GM12878 (cell line): ENCODE data around the gene PRPF40B. TPM values are rescaled to one million over a fixed set of nuclear protein-coding genes. Genes with fewer than 3 reads are reported as not detected.

Experiments used
- ATAC-seq: fragments of 200-7000 bp; cut with Tn5 transposase; 3 replicates; pipeline ENCODE4 v1.9.1; 2020; ENCODE audit warnings: mild to moderate bottlenecking, moderate library complexity
- BruUV-seq: library from RNA; stranded (reverse); fragments of 400-500 nt; replicated peaks from 2 replicates; lab custom pipeline; 2021; lab: Mats Ljungman, UMichigan
- CTCF ChIA-PET: fragments of 300-600 bp; sonication (Branson Sonifier 250); formaldehyde crosslinking; extraction: SDS; loops from one replicate; lab custom pipeline; 2021; ENCODE audit warnings: inconsistent platforms; lab: Yijun Ruan, JAX
- POLR2A ChIA-PET: fragments of 350-600 bp; formaldehyde crosslinking; extraction: SDS; loops from one replicate; lab custom pipeline; 2021; ENCODE audit warnings: inconsistent platforms; lab: Charles Lee
- RAD21 ChIA-PET: fragments of 300-600 bp; sonication (Branson Sonifier 250); formaldehyde crosslinking; loops from one replicate; lab custom pipeline; 2023; ENCODE audit warnings: antibody characterized with exemption; ENCODE audit not compliant: unreplicated experiment; lab: Charles Lee
- SMC1A ChIA-PET: fragments of 300-600 bp; sonication (Branson Sonifier 250); formaldehyde crosslinking; loops from one replicate; lab custom pipeline; 2023; ENCODE audit not compliant: unreplicated experiment, uncharacterized antibody; lab: Charles Lee
- DNase-seq: peaks from one replicate; pipeline ENCODE4 v3.0.0-alpha.2; 2011; ENCODE audit warnings: low read depth, low spot score
- FAIRE-seq: peaks from 3 replicates; lab custom pipeline; 2011; peaks lifted over from hg19 to GRCh38; lab: Jason Lieb, UNC
- H2AFZ ChIP-seq: 2 replicates; pipeline ENCODE4 v1.6.0; 2011; ENCODE audit warnings: low read depth, low read length, control low read depth; ENCODE audit not compliant: control insufficient read depth
- H3K27ac ChIP-seq: 2 replicates; pipeline ENCODE4 v1.5.1; 2011; ENCODE audit warnings: control low read depth; ENCODE audit not compliant: control insufficient read depth, insufficient read depth
- H3K27me3 ChIP-seq, 2 experiments: replicated peaks in 1 of 2; 2 replicates each; pipeline versions ENCODE4 v1.6.0 to v1.6.1; 2011; ENCODE audit warnings: low read length in 1 of 2; ENCODE audit not compliant: control insufficient read depth in 2 of 2, insufficient read depth in 2 of 2
- H3K36me3 ChIP-seq, 2 experiments: 2 replicates each; pipeline ENCODE4 v1.5.1; 2011; ENCODE audit warnings: low read length in 1 of 2; ENCODE audit not compliant: control insufficient read depth in 2 of 2, insufficient read depth in 2 of 2
- H3K4me1 ChIP-seq: 2 replicates; pipeline ENCODE4 v1.6.1; 2011; ENCODE audit warnings: mild to moderate bottlenecking, low read length, moderate library complexity, mixed read lengths; ENCODE audit not compliant: control insufficient read depth, insufficient read depth
- H3K4me2 ChIP-seq: 2 replicates; pipeline ENCODE4 v1.6.0; 2011; ENCODE audit warnings: control low read depth; ENCODE audit not compliant: control insufficient read depth, insufficient read depth
- H3K4me3 ChIP-seq: fragments of 200-600 bp; sonication (generic); 2 replicates; pipeline ENCODE4 v1.5.1; 2016
- H3K79me2 ChIP-seq: 2 replicates; pipeline ENCODE4 v1.6.0; 2011; ENCODE audit warnings: low read length; ENCODE audit not compliant: control insufficient read depth, insufficient read depth
- H3K9ac ChIP-seq: 2 replicates; pipeline ENCODE4 v1.8.0; 2011; ENCODE audit warnings: low read length, control low read depth, mixed read lengths; ENCODE audit not compliant: control insufficient read depth, insufficient read depth
- H3K9me3 ChIP-seq: replicated peaks from 3 replicates; pipeline ENCODE4 v1.5.1; 2011; ENCODE audit warnings: mild to moderate bottlenecking, low read length; ENCODE audit not compliant: control insufficient read depth, insufficient read depth
- H4K20me1 ChIP-seq: 2 replicates; pipeline ENCODE4 v1.6.0; 2011; ENCODE audit not compliant: control insufficient read depth, insufficient read depth
- CHD2 ChIP-seq: IDR thresholded peaks from 2 replicates; pipeline ENCODE4 v1.6.1; 2011; ENCODE audit warnings: low read depth, low read length, improper control_type of control experiment, borderline replicate concordance
- KLF5 ChIP-seq: fragments of 450-650 bp; IDR thresholded peaks from 2 replicates; pipeline ENCODE4 v1.6.1; 2014; ENCODE audit warnings: mild to moderate bottlenecking; ENCODE audit not compliant: partially characterized antibody
- MTA2 ChIP-seq: fragments of 450-650 bp; IDR thresholded peaks from 2 replicates; pipeline ENCODE4 v1.6.1; 2016; ENCODE audit warnings: low read depth, mild to moderate bottlenecking, moderate library complexity
- TCF3 ChIP-seq: IDR thresholded peaks from 2 replicates; pipeline ENCODE4 v1.6.1; 2012; ENCODE audit warnings: low read depth, mild to moderate bottlenecking, low read length, borderline replicate concordance; ENCODE audit not compliant: insufficient read depth
- WGBS: methylation state at CpG from one replicate; pipeline ENCODE4 v1.1.6; 2016; ENCODE audit warnings: low lambda C conversion rate; ENCODE audit not compliant: insufficient replicate concordance, insufficient coverage; ENCODE audit errors: missing lambda C conversion rate; 5-methylcytosine and 5-hydroxymethylcytosine counted together
- in situ Hi-C: fragments of 300-500 bp; cut with MboI; formaldehyde crosslinking; loops from 9 replicates; pipeline ENCODE4 v1.14.3; 2018; ENCODE audit warnings: mixed read lengths
- intact Hi-C: fragments of 100-400 bp; cut with micrococcal nuclease; formaldehyde crosslinking; loops from one replicate; pipeline ENCODE4 v1.14.2; 2022; ENCODE audit not compliant: unreplicated experiment
- polyA plus RNA-seq, 11 experiments: library from polyadenylated mRNA; depleted of rRNA in 4 of 11; unstranded in 6 of 11; stranded (reverse) in 5 of 11; fragments of >200 nt; fragmentation: Nextera tagmentation in 4 of 11; fragmentation: Illumina TruSeq in 1 of 11; extraction: Ambion mirVana in 4 of 11; extraction: Trizol in 1 of 11; gene quantifications; 1 replicate in 1 of 11; 2 replicates in 10 of 11; pipeline versions ENCODE4 v1.2.1 to v1.2.3, GENCODE V29; 2011 to 2016; ENCODE audit warnings: inconsistent platforms in 2 of 11, missing spikeins in 2 of 11, low read depth in 1 of 11
- total RNA-seq, 4 experiments: library from RNA; depleted of rRNA in 3 of 4; stranded (reverse); fragments of >200 nt in 3 of 4; fragmentation: Illumina TruSeq in 1 of 4; extraction: Trizol in 1 of 4; gene quantifications; 2 replicates each; pipeline versions ENCODE4 v1.2.1 to v1.2.3, GENCODE V29; 2013 to 2021
- TF ChIP-seq, protein P1 (sequence below): fragments of 150-350 bp; IDR thresholded peaks from 2 replicates; pipeline ENCODE4 v1.6.1; 2016; ENCODE audit warnings: low read depth, low read length
- TF ChIP-seq, protein P2 (sequence below): fragments of 450-650 bp; IDR thresholded peaks from 2 replicates; pipeline ENCODE4 v1.6.1; 2014; ENCODE audit warnings: mild to moderate bottlenecking

Gene PRPF40B
- total and polyA plus RNA-seq, 10 of the 15 experiments (the other 5 are each of a cell fraction or from before 2014, with no cell fraction given): 0.31 to 17.9 (median 7.3) TPM

DNA sequence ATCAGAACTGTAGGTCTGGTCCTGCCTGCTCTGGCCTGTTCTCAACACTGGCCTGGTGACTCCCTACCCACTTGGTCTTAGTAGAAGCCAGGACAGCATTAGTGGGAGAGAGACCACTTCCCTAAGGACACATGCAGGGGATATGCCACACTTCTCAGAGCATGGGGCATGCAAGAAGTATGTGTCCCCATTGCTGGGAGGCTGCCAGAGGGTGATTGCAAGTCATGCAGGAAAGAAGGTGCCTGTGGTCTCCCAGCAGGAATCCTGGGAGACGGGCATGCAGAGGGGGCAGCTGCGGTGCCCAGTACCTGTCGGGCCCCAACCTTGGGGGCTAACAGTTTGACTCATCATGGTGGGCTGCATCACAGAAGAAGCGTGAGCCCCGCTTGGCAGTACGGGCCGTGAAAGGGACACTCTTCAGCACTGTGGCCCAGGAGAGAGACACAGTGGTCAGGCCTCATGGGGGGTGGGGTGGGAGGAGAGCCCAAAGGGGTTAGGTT lies 23.0 kb downstream of the PRPF40B start:
- ChIA-PET SMC1A (interaction anchor here (1.2 to 10.9 kb wide), 3 partner anchors 15 to 61 kb away, joined by 3 to 191 read pairs (median 19); partner anchors contain the start of gene FMNL3), CTCF (interaction anchor here (1.1 to 20.4 kb wide), 3 partner anchors 9 to 63 kb away, joined by 4 to 486 read pairs (median 13); partner anchors contain the start of gene FMNL3), POLR2A (no interaction called here), RAD21 (interaction anchor here (6.4 kb wide), 1 partner anchor 60 kb away, joined by 107 read pairs; the partner anchor contains the start of gene FMNL3)
- H3K36me3 ChIP-seq: peaks cover 30 to 53% of the 10 kb centered on the region in 2 experiments
- H3K27me3 ChIP-seq: no peaks in the 10 kb centered on the region
- 81% methylated on average over 7 of the region's 7 CpGs for WGBS
- DNase-seq (no peak), FAIRE-seq (no peak), ATAC-seq (no peak)
- H3K27ac ChIP-seq: no peak overlapping the region
- TF ChIP-seq, protein P1, sequence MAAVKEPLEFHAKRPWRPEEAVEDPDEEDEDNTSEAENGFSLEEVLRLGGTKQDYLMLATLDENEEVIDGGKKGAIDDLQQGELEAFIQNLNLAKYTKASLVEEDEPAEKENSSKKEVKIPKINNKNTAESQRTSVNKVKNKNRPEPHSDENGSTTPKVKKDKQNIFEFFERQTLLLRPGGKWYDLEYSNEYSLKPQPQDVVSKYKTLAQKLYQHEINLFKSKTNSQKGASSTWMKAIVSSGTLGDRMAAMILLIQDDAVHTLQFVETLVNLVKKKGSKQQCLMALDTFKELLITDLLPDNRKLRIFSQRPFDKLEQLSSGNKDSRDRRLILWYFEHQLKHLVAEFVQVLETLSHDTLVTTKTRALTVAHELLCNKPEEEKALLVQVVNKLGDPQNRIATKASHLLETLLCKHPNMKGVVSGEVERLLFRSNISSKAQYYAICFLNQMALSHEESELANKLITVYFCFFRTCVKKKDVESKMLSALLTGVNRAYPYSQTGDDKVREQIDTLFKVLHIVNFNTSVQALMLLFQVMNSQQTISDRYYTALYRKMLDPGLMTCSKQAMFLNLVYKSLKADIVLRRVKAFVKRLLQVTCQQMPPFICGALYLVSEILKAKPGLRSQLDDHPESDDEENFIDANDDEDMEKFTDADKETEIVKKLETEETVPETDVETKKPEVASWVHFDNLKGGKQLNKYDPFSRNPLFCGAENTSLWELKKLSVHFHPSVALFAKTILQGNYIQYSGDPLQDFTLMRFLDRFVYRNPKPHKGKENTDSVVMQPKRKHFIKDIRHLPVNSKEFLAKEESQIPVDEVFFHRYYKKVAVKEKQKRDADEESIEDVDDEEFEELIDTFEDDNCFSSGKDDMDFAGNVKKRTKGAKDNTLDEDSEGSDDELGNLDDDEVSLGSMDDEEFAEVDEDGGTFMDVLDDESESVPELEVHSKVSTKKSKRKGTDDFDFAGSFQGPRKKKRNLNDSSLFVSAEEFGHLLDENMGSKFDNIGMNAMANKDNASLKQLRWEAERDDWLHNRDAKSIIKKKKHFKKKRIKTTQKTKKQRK: no peak
- no peak for TF ChIP-seq MTA2
- no peak for TF ChIP-seq TCF3
- TF ChIP-seq CHD2: no peak
- TF ChIP-seq, protein P2, sequence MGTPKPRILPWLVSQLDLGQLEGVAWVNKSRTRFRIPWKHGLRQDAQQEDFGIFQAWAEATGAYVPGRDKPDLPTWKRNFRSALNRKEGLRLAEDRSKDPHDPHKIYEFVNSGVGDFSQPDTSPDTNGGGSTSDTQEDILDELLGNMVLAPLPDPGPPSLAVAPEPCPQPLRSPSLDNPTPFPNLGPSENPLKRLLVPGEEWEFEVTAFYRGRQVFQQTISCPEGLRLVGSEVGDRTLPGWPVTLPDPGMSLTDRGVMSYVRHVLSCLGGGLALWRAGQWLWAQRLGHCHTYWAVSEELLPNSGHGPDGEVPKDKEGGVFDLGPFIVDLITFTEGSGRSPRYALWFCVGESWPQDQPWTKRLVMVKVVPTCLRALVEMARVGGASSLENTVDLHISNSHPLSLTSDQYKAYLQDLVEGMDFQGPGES: no peak
- TF ChIP-seq KLF5: no peak
- H2AFZ ChIP-seq: no peak overlapping the region
- H3K79me2 ChIP-seq: no peaks in the 10 kb centered on the region
- no peaks in the 10 kb centered on the region for H3K9me3 ChIP-seq
- no peak overlapping the region for H3K4me3 ChIP-seq
- H3K4me1 ChIP-seq: no peaks in the 10 kb centered on the region
- no peak overlapping the region for H3K9ac ChIP-seq
- intact Hi-C loops: no loop called here
- no peaks in the 10 kb centered on the region for H4K20me1 ChIP-seq
- H3K4me2 ChIP-seq: no peak overlapping the region
- in situ Hi-C loops: loop anchor here (10.0 kb wide), 1 partner anchor 188 kb away; no protein-coding TSS in a partner anchor
- BruUV-seq: no TSS peak
